Left renal cortex interstitium (tissue), 4 donors: ENCODE data around the gene GALK2. TPM values are rescaled to one million over a fixed set of nuclear protein-coding genes. Genes with fewer than 3 reads are reported as not detected.

Experiments used
- DNase-seq, 4 donors: peaks; one replicate each; pipeline ENCODE4 v3.0.0-alpha.2; 2013; ENCODE audit warnings: low read depth in 4 of 4, low spot score in 2 of 4, missing footprints in 1 of 4
- polyA plus RNA-seq, 4 donors: library from polyadenylated mRNA; unstranded; fragments of 120-200 nt; gene quantifications; one replicate each; pipeline ENCODE4 v1.2.1, GENCODE V29; 2013; ENCODE audit not compliant: insufficient read length in 4 of 4

Gene GALK2
- polyA plus RNA-seq, result 10 to 100 TPM; 26.4 to 32.2 (median 31.6) TPM

DNA sequence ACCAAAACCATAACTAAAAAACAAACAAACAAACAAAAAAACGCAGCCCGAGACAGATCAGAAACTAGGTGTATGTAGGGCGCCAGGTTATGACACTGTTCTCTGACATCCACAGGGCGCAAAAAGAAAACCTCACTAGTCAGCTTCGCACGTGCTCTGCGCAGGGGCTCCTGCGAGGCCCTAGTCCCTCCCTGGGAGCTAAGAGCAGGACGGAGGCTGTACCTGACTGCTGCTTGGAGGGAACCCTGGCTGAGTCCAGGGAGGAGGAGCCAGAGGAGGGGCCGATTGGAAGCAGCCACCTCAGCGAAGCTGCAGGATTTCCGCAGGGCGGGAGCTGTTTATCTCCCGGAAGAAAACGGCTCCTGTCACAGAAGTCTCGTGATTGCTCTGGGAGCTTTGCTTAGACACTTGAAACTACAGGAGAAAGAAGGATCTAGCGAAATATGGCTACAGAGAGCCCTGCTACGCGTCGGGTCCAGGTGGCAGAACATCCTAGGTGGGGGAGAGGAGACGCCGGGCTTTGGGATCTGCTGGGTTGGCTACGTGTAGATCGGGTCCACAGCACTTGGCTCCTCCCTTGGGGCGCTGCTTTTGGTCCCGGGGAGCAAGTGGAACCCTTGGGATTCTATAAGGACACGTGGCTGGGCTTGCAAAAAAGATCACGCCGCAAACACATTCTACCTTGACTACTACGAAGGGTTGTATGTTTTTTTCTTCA, at the start of gene GALK2:
Gene GALK2, plus strand, starts transcription at position 368 of the 718 bp plus-strand sequence. Its CDS starts 76 bp downstream, at position 444.
- DNase-seq, result peak; percentile 60 to 86 (median 77)

DNA sequence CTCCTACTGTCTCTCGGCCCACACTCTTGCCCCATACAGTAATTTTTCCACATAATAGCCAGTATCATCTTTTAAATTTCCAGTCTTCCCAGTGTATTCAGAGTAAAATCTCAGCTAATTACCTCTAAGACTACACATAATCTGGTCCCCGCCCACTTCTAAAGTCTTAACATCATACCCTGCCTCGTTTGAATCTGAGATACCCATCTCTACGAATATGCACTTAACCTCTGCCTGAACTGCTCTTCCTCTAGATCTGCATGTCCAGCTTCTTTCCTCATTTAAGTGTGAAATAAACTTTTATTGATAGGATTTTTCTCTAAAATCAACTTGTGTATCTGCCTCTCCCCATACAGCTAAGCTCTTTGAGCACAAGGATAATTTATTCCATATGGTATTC, 49.2 kb upstream of the GALK2 start:
- no peak for DNase-seq

DNA sequence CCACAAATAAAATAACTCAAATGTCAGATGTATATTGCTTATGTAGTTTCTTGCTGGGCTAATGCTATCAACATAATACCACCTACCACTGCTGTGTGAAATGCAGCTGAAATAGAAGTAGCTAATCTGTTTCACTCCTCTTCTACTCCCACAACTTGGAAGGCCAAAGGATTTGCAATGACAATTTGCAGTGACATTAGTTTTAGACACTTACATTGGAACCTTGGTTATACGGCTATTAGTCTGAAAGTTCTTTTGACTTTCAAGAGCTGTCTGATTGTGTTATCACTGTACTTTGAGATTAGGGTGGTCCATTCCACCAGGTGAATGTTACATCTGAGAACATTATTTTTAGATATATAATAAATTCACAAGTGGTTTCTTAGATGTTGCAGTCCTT, 48.1 kb upstream of the GALK2 start:
- no peak for DNase-seq

DNA sequence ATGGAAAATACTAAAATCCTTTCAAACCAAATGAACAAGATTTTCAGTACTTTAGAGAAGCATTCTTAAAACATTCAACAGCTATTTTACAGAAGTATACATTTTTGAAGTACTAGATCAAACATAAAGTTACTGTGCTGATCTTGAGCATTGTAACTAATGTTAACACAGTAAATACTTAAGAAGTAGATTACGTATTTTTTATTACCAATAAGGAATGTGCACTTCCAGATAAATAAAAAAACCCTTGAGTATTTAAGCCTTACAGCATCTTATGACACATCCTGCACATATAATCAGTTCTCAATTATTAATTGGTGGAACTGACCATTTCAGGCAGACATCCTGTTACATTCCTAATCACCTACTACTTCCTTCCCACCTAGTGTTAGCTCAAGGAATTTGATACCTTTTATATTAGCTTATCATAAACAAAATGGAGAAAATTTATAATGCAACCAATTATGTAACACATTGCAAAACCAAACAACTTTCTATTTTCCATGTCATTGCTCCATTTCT, 47.4 kb upstream of the GALK2 start:
- DNase-seq, result no peak

- DNase-seq, result no peak
These were observed 45.7 kb upstream of the GALK2 start for GRCh38 chr15:49124371-49124770.

DNA sequence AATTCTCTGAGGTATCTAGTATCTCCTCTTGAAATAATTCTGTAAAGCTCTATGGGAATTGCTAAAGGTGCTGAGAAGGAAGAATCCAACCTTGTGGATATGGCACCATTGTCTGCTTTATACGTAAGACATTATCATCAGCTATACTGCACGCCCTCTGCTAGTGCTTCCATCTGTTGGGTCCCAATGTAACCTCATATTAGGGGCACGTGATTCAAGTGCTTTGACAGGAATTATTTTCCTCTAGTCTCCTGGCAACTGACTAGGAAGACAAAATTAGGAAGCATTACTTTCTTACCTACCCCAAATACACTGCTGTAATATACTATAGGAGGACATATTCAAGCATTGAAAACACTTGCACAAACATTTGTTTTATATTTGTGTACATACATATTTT, 38.6 kb upstream of the GALK2 start:
- no peak for DNase-seq

GRCh38 chr15:49134683-49135341, 35.2 kb upstream of the GALK2 start:
- DNase-seq, result no peak

DNA sequence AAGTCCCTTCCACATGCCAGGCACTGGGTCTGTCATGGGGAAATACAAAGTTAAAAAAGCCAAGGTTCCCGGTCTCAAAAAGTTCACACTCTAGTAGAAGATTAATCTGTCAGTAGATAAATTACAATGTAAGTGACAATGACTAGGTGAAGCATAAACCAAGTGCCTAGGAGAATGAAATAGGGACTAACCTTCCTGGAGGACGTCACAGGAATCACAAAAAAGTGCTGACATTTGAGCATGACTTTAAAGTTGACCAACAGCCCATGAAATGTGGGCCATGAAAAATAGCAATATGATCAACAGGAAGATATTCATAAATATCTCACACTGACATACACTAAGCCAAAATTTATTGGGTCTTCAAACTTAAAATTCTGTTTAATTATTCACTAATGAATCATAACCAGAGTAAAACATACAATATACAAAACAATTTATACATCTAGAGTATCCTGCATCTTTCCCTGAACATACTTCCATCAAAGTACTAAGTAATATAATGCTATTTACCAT, 34.6 kb upstream of the GALK2 start:
- DNase-seq, result no peak

GRCh38 chr15:49135911-49136310, 34.1 kb upstream of the GALK2 start:
- DNase-seq, result no peak

GRCh38 chr15:49137861-49138260, 32.2 kb upstream of the GALK2 start:
- DNase-seq, result no peak

DNA sequence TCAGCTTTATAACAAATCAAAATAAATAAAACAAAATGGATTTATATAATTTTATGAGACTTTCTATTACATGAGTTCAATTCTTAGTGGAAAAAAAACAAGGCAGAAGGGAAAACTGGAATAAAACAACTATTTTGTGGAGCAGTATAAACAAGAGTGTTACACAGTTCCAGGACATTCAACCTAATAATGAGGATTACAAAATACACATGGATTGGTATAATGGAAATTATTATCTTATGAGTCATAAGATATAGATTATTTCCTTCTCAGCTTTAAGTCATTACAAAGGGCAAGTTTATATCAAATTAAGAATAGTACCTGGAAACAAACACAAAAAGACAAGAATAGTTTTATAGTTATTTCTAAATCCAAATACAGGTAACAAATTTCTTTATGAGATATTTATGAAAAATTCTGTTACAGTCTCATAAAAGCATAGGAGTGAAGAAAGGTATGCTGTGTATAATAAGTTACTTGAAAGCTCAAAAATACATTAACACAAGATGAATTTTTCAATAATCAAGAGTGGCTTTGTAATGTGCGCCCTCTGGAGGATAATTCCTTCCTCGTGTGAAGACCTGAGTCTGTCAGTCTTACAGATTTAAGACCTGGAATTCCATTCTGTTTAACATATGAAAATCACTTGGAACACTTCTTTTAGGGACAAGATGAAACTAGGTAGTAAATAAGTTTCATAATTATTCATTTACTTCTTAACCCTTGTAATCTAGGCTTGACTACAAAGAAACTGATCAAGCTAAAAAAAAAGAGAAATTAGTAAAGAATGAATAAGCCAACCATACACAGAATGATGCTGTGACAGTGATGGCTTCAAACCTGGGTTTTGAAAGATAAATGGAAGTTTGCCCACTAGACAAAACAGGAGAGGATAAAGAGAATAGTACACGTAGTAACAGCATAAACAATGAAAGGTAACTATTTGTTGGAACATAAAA, 24.1 kb upstream of the GALK2 start:
- peak in 1 of 4 donors; percentile 15 for DNase-seq

GRCh38 chr15:49148298-49148697, 21.7 kb upstream of the GALK2 start:
- DNase-seq, result no peak

DNA sequence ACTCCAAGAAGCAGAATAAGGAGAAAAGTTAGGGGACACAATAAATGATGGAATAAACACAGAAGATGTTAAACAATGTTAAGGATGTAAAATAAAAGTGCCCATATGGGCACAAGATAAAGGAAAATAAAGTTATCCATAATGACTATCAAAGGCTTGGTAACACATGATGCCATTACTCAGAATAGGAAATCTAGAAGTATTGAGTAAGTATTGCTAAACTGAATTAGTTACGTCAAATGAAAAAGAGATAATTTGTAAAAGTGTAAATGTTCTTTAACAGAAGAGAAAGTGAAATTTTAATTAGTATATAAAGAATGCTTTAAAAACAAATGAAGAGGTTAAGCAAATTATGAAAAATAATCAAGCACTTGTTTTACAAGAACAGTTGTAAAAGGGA, 21.3 kb upstream of the GALK2 start:
- DNase-seq, result no peak

GRCh38 chr15:49151831-49152230, 18.2 kb upstream of the GALK2 start:
- no peak for DNase-seq

DNA sequence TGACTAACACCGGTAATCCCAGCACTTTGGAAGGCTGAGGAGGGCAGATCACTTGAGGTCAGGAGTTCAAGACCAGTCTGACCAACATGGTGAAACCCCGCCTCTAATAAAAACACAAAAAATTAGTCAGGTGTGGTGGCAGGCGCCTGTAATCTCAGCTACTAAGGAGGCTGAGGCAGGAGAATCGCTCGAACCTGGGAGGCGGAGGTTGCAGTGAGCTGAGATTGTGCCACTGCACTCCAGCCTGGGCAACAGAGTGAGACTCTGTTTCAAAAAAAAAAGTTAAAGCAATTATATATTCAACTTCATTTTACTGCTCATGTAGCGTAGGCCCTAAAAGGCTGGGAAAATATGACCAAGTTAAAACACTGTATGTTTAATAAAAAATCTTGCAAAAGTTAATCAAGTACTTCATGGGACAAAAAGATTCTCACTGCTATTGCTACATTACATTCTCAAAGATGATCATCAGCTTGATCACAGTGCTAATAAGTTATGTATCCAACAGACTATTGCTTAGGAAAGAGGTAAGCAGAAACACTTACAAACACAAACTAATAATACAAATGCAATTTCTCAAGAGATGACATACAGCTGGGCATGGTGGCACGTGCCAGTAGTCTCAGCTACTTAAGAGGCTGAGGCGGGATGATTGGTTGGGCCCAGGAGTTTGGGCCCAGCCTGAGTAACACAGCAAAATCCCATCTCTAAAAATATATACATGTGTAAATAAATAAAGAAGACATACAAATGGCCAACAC, 17.3 kb upstream of the GALK2 start:
- DNase-seq, result no peak

DNA sequence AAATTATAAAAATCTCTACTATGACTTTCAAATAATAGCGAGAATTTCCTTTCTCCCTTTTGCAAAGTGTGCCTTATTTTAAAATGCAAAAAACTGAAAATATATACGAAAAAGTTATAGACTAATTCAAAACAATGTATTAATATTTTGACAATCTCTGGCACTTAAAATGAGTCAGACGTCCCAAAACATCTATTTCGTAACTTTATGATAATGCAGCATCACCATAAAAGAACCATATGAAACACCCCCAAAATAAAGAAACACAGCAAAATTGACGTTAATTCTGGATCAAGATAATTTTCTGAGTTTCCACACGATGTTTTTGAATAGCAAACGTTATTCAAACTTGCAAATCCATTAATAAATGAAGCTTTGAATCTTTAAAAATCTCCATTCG, 15.7 kb upstream of the GALK2 start:
- DNase-seq, result no peak

GRCh38 chr15:49154799-49155109, 15.3 kb upstream of the GALK2 start:
- no peak for DNase-seq

GRCh38 chr15:49155110-49155833, 14.8 kb upstream of the GALK2 start, which contains the start of gene COPS2:
Gene COPS2, minus strand, starts transcription at chr15:49155599. Its CDS starts 21 bp downstream, at chr15:49155578.
- peak; percentile 95 to 99 (median 96) for DNase-seq
